ENCODE measurements around the gene PRKACG. TPM values are rescaled to one million over a fixed set of nuclear protein-coding genes. Genes with fewer than 3 reads are reported as not detected.

PRKACG gene
- total RNA-seq, 1 donor from 2014 or later = not detected

DNA sequence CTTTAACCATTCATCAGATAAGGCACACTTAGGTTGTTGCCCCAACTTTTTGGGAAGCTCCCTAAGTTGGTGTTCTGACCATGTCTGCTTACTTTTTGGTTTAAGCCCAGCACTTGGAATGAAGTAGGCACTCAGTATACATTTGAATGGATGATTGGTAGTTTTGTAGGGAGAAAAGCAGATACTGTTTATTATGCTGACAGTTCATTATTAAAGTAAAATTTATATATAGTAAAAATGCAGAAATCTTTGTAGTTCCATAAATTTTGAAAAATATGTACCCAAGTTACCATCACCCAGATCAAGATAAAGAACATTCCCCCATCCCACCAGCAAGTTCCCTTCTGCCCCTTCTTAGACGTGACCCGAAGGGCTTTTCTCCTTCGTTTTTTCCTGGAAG, 35.4 kb downstream of the PRKACG start:
- no peak for DNase-seq (ENCODE audit: low read depth)
- H3K4me3 ChIP-seq (ENCODE audit: low read depth, low read length) = no peak overlapping the region
- TF ChIP-seq CTCF (conservative IDR thresholded peaks at IDR 0.05; ENCODE audit: low read depth, low read length) = no peak

DNA sequence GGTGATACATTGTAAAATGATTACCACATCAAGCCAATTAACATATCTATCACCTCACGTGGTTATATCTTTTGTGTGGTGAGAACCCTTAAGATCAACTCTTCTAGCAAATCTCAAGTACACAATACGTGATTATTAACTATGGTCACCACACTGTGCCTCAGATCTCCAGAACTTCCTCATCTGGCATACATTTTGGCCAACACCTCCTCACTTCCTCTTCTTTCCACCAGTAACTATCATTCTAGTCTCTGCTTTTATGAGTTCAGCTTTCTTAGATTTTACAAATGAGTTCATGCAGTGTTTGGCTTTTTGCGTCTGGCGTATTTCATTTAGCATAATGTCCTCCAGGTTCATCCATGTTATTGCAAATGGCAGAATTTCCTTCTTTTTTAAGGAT, 35.8 kb downstream of the PRKACG start:
- DNase-seq (ENCODE audit: low read depth) = no peak
- H3K4me3 ChIP-seq (ENCODE audit: low read depth, low read length) = no peak overlapping the region
- no peak for TF ChIP-seq CTCF (conservative IDR thresholded peaks at IDR 0.05; ENCODE audit: low read depth, low read length)

GRCh38 chr9:68975365-68976043, 38.4 kb downstream of the PRKACG start:
- no peak for TF ChIP-seq CTCF (conservative IDR thresholded peaks at IDR 0.05; ENCODE audit: low read depth, low read length)
- H3K4me3 ChIP-seq (ENCODE audit: low read depth, low read length) = no peak overlapping the region
- DNase-seq (ENCODE audit: low read depth) = no peak

- DNase-seq (ENCODE audit: low read depth) = no peak
- TF ChIP-seq CTCF (conservative IDR thresholded peaks at IDR 0.05; ENCODE audit: low read depth, low read length) = no peak
- no peak overlapping the region for H3K4me3 ChIP-seq (ENCODE audit: low read depth, low read length)
Measured at GRCh38 chr9:68974901-68975300, 39.0 kb downstream of the PRKACG start.

DNA sequence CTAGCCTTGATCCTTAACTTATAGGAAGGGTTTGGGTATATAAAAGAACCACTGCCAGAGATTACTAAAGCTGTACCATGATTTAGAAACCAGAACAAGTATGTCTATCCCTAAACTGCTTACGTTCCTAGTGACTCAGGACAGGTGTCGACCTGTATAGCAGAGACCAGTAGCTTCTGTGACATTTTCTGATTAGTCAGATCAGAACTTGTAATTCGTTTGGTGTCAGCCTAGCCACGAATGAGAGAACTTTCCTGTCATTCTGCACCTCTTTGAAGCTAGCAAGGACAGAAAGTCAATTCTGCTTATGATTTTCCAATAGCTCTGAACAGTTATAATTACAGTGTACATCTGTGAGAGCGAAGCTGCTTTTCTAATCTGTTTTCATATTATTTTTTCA, 39.5 kb downstream of the PRKACG start:
- no peak for DNase-seq (ENCODE audit: low read depth)
- no peak overlapping the region for H3K4me3 ChIP-seq (ENCODE audit: low read depth, low read length)
- no peak for TF ChIP-seq CTCF (conservative IDR thresholded peaks at IDR 0.05; ENCODE audit: low read depth, low read length)

GRCh38 chr9:68973619-68974018, 40.3 kb downstream of the PRKACG start:
- H3K4me3 ChIP-seq (ENCODE audit: low read depth, low read length) = no peak overlapping the region
- DNase-seq (ENCODE audit: low read depth) = no peak
- TF ChIP-seq CTCF (conservative IDR thresholded peaks at IDR 0.05; ENCODE audit: low read depth, low read length) = no peak

GRCh38 chr9:68970151-68970550, 43.8 kb downstream of the PRKACG start:
- no peak for TF ChIP-seq CTCF (conservative IDR thresholded peaks at IDR 0.05; ENCODE audit: low read depth, low read length)

More at GRCh38 chr9:68970151-68970550, 43.8 kb downstream of the PRKACG start:
- DNase-seq (ENCODE audit: low read depth) = no peak
- H3K4me3 ChIP-seq (ENCODE audit: low read depth, low read length) = no peak overlapping the region
